Measurements from ENCODE around the gene SORBS2. TPM values are rescaled to one million over a fixed set of nuclear protein-coding genes. Genes with fewer than 3 reads are reported as not detected.

Gene SORBS2
- total RNA-seq, 2 donors from 2014 or later = 7.0 to 13.8 TPM

DNA sequence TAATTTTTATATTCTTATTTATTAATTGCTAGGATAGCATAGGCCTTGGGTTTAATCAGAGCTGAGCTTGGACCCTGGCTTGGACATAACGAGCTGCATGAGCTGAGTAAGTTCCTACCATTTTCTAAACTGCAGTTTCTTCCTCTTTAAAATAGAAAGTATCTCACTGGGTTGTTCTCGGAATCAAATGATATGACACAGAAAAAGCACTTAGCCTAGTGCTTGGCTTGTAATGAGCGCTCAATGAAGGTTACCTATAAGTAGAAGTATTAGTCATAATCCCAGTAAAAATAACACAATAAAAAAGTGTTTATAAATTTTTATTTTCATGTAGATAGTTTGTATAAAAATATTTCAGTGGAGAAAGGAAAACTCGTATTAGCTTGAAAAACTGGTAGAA, 163.4 kb downstream of the SORBS2 start:
- DNase-seq = no peak
- Mint-ChIP-seq H3K9me3 (no peaks in the 10 kb centered on the region), H3K36me3 (ENCODE audit: low read depth) (no peaks in the 10 kb centered on the region), H3K4me3 (no peak overlapping the region), H3K27me3 (ENCODE audit: insufficient read depth) (peaks cover 22% of the 10 kb centered on the region), H3K27ac (no peak overlapping the region), H3K4me1 (peaks cover 26% of the 10 kb centered on the region)
- WGBS, 2 experiments (ENCODE audit: insufficient coverage in 1 of 2, insufficient read length in 1 of 2) = 92% methylated on average over 4 of the region's 4 CpGs; no CpG with 5 or more reads in 1 of the 2 experiments
- peaks cover 9% of the 10 kb centered on the region for H3K4me1 ChIP-seq (ENCODE audit: control insufficient read depth, insufficient read depth, low read length)
- no peaks in the 10 kb centered on the region for H3K9me3 ChIP-seq (ENCODE audit: control insufficient read depth, low read length)
- no peak overlapping the region for H3K9ac ChIP-seq (ENCODE audit: extremely low read depth, low read length, poor library complexity, severe bottlenecking)
- H3K27ac ChIP-seq (ENCODE audit: low read depth, low read length) = no peak overlapping the region
- TF ChIP-seq, protein P1, sequence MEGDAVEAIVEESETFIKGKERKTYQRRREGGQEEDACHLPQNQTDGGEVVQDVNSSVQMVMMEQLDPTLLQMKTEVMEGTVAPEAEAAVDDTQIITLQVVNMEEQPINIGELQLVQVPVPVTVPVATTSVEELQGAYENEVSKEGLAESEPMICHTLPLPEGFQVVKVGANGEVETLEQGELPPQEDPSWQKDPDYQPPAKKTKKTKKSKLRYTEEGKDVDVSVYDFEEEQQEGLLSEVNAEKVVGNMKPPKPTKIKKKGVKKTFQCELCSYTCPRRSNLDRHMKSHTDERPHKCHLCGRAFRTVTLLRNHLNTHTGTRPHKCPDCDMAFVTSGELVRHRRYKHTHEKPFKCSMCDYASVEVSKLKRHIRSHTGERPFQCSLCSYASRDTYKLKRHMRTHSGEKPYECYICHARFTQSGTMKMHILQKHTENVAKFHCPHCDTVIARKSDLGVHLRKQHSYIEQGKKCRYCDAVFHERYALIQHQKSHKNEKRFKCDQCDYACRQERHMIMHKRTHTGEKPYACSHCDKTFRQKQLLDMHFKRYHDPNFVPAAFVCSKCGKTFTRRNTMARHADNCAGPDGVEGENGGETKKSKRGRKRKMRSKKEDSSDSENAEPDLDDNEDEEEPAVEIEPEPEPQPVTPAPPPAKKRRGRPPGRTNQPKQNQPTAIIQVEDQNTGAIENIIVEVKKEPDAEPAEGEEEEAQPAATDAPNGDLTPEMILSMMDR (conservative IDR thresholded peaks at IDR 0.05) = no peak
- no peak overlapping the region for H3K4me3 ChIP-seq (ENCODE audit: low read length)
- H3K36me3 ChIP-seq (ENCODE audit: control insufficient read depth, insufficient read depth, low read length) = no peaks in the 10 kb centered on the region
- no peaks in the 10 kb centered on the region for H3K27me3 ChIP-seq (ENCODE audit: control insufficient read depth, insufficient read depth, low read length, poor library complexity, severe bottlenecking)

DNA sequence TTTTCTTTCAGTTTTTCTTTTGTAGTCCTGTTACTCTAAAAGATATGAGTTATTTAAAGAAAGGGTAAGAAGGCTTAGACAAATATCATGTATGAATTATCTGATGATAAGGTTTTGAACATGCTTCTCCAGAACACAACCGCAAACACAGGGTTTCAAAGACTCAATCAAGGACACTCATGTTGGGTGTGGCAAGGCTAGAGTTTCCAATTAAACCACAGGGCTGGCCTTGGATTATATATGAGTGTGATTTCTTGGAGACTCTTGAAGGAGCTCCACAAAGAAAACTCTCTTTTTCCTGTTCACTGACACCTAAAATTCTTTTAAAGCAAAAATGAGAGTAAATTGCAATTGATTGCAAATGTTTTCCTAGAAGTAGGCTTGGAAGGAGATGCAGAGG, 166.6 kb downstream of the SORBS2 start:
- DNase-seq = no peak
- Mint-ChIP-seq H3K27me3 (ENCODE audit: insufficient read depth) (peaks cover 8% of the 10 kb centered on the region), H3K27ac (no peak overlapping the region), H3K4me1 (peaks cover 10% of the 10 kb centered on the region), H3K36me3 (ENCODE audit: low read depth) (no peaks in the 10 kb centered on the region), H3K9me3 (no peaks in the 10 kb centered on the region), H3K4me3 (no peak overlapping the region)
- H3K27ac ChIP-seq (ENCODE audit: low read depth, low read length) = no peak overlapping the region
- peaks cover 3% of the 10 kb centered on the region for H3K4me1 ChIP-seq (ENCODE audit: control insufficient read depth, insufficient read depth, low read length)
- no peak overlapping the region for H3K4me3 ChIP-seq (ENCODE audit: low read length)
- TF ChIP-seq, protein P1 (conservative IDR thresholded peaks at IDR 0.05) = no peak
- H3K9ac ChIP-seq (ENCODE audit: extremely low read depth, low read length, poor library complexity, severe bottlenecking) = no peak overlapping the region
- H3K27me3 ChIP-seq (ENCODE audit: control insufficient read depth, insufficient read depth, low read length, poor library complexity, severe bottlenecking) = no peaks in the 10 kb centered on the region
- 100% methylated on average over 1 of the region's 1 CpG for WGBS, 2 experiments (ENCODE audit: insufficient coverage in 1 of 2, insufficient read length in 1 of 2)
- H3K9me3 ChIP-seq (ENCODE audit: control insufficient read depth, low read length) = no peaks in the 10 kb centered on the region
- H3K36me3 ChIP-seq (ENCODE audit: control insufficient read depth, insufficient read depth, low read length) = no peaks in the 10 kb centered on the region

DNA sequence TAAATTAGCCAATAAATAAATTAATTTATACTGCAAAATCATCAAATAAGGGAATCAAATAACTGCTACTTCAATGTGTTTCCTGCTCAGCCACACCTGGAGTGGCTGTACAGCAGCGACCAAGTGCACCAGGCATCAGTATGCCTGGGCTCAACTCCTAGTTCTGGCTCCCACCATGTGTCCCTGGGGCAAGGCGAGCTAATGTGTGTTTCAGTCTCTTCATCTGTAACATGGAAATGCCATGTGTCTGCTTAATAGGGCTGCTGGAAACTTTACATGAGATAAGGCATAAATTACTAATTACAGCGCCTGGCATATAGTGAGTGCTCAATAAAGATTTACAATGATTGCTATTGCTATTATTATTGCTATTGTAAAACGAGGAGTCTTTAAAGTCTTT, 167.6 kb downstream of the SORBS2 start:
- H3K4me3 Mint-ChIP-seq = no peak overlapping the region
- H3K9me3 Mint-ChIP-seq = no peaks in the 10 kb centered on the region
- Histone ChIP-seq H3K27me3 (ENCODE audit: control insufficient read depth, insufficient read depth, low read length, poor library complexity, severe bottlenecking) (no peaks in the 10 kb centered on the region), H3K4me1 (ENCODE audit: control insufficient read depth, insufficient read depth, low read length) (no peaks in the 10 kb centered on the region), H3K9me3 (ENCODE audit: control insufficient read depth, low read length) (no peaks in the 10 kb centered on the region), H3K9ac (ENCODE audit: extremely low read depth, low read length, poor library complexity, severe bottlenecking) (no peak overlapping the region), H3K27ac (ENCODE audit: low read depth, low read length) (no peak overlapping the region), H3K36me3 (ENCODE audit: control insufficient read depth, insufficient read depth, low read length) (no peaks in the 10 kb centered on the region), H3K4me3 (ENCODE audit: low read length) (no peak overlapping the region)
- H3K27me3 Mint-ChIP-seq (ENCODE audit: insufficient read depth) = peaks cover 9% of the 10 kb centered on the region
- TF ChIP-seq, protein P1 (conservative IDR thresholded peaks at IDR 0.05) = no peak
- DNase-seq = no peak
- peaks cover 6% of the 10 kb centered on the region for H3K4me1 Mint-ChIP-seq
- 89 to 92% methylated on average over 3 to 4 of the region's 4 CpGs for WGBS, 2 experiments (ENCODE audit: insufficient coverage in 1 of 2, insufficient read length in 1 of 2)
- no peaks in the 10 kb centered on the region for H3K36me3 Mint-ChIP-seq (ENCODE audit: low read depth)
- no peak overlapping the region for H3K27ac Mint-ChIP-seq

Measured in endodermal cell (in vitro differentiated cells).